ENCODE measurements around the gene CDC42BPG.

GRCh38 chr11:64817476-64817875, 27.0 kb downstream of the CDC42BPG start:
- TF ChIP-seq CTCF (conservative IDR thresholded peaks at IDR 0.05; ENCODE audit: low read depth, low read length) (no peak), EZH2 (IDR thresholded peaks at IDR 0.05; ENCODE audit: low read length, unreplicated experiment) (no peak), EZH2phosphoT487 (IDR thresholded peaks at IDR 0.05; ENCODE audit: borderline replicate concordance, low read length) (no peak)

Measured in PC-3 (cell line).